GM12801 (cell line): ENCODE measurements around the gene TGFA.

Source experiments
- TF ChIP-seq, protein P1 (sequence below): IDR thresholded peaks from one replicate; pipeline ENCODE4 v1.5.1; 2011; ENCODE audit warnings: control low read depth; ENCODE audit not compliant: insufficient read length; ENCODE audit errors: extremely low read depth

TGFA gene

DNA sequence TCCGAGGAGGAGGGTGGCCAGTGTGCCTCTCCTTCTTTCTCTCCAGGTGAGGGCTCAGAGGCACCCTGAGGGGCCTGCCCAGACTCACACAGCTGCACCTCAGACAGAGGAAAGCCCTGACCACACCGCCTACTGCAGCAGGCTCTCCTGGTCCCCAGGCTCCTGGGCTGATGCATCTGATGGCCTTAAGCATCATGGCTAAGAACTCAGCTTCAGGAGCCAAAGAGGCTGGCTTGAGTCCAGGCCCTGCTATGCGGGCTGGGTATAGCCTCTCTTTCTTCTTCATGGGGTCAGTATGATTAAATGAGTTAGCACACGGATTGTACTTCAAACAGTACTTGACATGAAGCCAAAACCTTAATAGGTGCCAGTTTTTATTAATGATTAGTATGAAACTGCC lies 89.6 kb downstream of the TGFA start:
- TF ChIP-seq, protein P1, sequence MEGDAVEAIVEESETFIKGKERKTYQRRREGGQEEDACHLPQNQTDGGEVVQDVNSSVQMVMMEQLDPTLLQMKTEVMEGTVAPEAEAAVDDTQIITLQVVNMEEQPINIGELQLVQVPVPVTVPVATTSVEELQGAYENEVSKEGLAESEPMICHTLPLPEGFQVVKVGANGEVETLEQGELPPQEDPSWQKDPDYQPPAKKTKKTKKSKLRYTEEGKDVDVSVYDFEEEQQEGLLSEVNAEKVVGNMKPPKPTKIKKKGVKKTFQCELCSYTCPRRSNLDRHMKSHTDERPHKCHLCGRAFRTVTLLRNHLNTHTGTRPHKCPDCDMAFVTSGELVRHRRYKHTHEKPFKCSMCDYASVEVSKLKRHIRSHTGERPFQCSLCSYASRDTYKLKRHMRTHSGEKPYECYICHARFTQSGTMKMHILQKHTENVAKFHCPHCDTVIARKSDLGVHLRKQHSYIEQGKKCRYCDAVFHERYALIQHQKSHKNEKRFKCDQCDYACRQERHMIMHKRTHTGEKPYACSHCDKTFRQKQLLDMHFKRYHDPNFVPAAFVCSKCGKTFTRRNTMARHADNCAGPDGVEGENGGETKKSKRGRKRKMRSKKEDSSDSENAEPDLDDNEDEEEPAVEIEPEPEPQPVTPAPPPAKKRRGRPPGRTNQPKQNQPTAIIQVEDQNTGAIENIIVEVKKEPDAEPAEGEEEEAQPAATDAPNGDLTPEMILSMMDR: no peak

DNA sequence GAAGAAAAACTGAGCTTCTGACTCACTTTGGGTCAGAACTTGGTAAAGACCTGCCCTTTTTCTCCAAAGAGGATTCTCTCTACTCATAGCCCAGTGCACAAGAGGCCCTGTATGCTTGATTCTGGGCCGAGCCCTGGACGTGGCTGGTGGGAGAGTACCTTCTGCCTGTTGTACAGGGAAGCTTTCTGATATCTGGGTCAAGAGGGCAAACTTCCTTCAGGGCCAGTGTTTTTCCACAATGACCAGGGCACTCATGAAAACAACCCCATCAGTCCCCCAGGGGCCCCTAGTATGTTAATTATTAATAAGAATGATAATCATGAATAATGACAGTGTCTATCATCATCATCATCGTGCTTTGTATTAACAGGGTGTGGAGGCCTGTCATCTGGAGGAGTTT lies 90.0 kb downstream of the TGFA start:
- TF ChIP-seq, protein P1: no peak

DNA sequence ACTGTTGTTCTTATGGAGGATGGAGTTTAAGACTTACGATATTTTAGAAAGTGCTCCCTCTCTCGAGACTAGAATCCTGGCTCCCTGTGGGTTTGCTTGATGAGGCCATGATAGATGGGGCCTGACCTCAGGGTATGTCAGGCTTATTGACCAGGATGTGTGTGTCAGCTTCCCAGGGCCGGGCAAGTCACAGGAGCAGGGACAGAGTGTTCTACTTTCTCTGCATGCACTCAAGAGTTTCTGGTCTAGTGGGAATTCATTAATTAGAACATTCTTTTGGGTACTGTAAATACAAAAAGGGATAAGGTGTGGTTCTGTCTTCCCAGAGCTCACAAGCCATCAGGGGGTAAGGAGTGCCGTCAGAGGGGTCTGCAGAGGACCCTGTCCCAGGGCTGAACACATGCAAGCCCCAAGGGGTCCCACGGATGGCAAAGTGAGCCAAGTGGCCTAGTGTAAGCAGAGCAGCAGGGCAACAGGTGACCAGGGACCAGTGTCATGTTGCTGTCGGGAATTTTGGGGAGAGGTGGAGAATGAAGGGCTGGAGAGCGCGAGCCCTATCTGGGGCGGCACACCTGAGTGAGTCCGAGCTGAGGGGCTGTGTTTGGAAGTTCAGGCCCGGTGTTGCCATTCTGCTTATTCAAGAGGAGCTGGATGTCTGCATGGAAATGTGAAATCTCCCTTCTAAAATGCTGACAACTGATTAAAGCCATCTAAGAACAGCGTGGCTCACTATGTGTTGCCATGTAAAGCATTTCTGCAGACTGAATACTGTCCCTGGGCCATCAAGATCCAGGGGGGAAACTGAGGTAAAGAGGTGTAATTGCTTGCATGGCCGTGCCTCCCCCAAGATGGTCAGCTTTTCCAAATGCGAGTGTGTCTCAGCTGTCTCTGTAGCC lies 91.4 kb downstream of the TGFA start:
- TF ChIP-seq, protein P1: no peak

DNA sequence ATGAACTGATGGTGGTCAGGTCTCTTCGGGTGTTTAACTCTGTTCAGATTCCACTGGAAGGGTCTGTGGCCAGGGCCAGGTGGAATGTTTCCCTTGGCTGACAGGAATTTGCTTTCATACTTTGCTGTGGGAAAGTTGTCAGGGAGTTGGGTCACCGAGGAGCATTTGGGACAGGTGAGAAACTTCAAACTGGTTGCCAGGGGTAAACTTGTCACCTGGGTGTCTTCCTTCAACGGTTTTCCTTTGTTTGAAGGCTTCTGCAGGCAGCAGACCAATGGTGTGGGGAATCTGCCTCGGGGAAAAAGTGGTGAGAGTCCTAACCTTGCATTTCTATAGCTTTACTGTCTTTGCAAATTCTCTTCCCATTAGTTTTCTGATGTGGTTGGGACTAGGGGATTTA lies 92.2 kb downstream of the TGFA start:
- TF ChIP-seq, protein P1: no peak

DNA sequence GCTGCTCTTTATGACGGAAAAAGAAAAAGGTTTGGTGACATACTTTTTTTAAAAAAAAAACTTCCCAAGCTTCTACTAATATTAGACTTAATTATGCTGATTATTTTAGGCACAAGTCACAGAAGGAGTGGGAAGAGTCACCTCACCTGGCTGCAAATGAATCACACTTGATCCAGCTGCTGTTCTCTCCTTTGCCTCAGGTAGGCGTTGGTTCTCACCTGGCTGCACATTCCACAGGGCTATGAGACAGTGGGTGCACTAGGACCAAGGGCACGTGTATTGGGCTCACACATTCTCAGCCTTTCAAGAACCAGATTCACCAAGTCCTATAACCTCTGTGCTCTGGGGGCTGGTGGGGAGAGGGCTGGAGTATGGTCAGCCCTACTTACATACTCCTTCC lies 93.3 kb downstream of the TGFA start:
- TF ChIP-seq, protein P1: no peak

DNA sequence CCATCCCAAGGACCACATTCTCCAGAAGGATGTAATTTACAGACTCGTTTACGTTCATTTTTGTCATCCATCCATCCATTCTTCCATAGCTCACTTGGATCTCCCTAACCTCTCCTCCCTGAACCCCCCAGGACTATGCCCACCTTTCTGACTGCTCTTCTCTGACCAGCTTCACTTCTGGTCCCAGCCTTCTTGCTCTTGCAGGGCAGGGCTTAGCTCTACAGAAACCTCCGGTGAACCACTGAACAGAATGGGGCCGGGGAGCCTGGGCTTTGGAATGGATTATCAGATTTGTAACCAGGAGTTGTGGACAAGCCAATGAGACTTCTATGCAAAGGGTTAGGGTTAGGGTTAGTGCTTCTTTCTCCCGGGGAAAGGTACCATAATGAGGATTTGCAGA lies 95.0 kb downstream of the TGFA start:
- TF ChIP-seq, protein P1: no peak

DNA sequence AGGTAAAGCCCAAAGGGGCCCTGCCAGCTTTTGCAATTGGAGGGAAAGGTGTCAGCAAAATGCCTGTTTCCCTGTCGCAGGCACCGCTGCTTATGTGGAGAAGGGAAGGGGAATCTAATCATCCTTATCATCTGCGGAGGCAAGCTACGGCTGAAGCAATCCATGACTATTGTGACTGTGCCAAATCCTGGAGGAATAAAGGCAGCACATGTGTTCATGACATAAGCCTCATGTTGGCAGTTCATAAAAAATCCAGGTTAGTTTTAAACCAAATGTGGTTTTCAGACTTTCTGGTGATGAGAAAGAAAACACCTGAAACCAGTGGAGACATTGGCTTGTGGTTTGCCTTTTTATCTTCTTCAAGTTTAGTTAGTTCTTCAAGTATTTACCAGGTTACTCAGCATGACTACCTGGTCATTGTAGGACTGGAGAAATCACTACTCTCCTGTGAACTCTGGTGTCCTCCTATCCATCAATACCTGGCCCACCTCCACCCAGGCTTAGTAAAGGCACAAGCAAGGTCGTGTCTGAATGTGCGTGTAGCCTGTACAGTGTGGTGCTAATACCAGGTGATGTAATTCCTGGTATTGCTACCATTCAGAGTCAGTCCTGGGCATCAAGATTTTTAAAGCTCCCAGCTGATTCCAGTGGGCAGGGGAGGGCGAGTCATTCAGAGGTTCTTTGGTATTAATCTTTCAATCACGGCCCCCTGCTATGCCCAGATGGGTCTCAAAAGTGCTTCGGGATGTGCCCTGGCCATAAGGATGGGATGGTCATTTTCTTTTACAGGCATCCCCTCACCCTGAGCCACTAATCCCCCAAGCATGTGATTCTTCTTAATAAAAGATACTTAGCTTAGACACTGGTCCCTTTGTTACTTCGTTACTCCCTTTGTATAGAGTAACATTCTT lies 96.8 kb downstream of the TGFA start:
- TF ChIP-seq, protein P1: no peak
